ENCODE results near the gene EFHC1.

GRCh38 chr6:52422156-52422555, 2.0 kb downstream of the EFHC1 start:
- no peak for TF ChIP-seq CTCF (IDR thresholded peaks at IDR 0.05)
- TF ChIP-seq TCF7L2 (IDR thresholded peaks at IDR 0.05; ENCODE audit: low read depth, low read length) = no peak
- TF ChIP-seq POLR2AphosphoS5 (IDR thresholded peaks at IDR 0.05; ENCODE audit: low read depth, low read length) = no peak
- no peak for TF ChIP-seq REST (IDR thresholded peaks at IDR 0.05; ENCODE audit: insufficient read depth in 1 of 2, low read depth in 2 of 2, low read length in 1 of 2)

Measured in Panc1 (cell line).